B cell (primary cell): ENCODE data around the gene HOXD4. TPM values are rescaled to one million over a fixed set of nuclear protein-coding genes. Genes with fewer than 3 reads are reported as not detected.
A peak's percentile ranks its signal among the peaks of the same experiment; 100 is the strongest.

ENCODE experiments used
- ATAC-seq: fragments of 200-7000 bp; cut with Tn5 transposase; one replicate; pipeline ENCODE4 v1.10.0; 2021; ENCODE audit warnings: low read depth, mild to moderate bottlenecking, moderate number of reproducible peaks, moderate library complexity
- CTCF ChIA-PET: fragments of 350-600 bp; sonication (Branson Sonifier 250); formaldehyde crosslinking; loops from one replicate; lab custom pipeline; 2021; ENCODE audit warnings: antibody characterized with exemption, inconsistent platforms; lab: Charles Lee
- POLR2A ChIA-PET: fragments of 350-600 bp; sonication (Branson Sonifier 250); formaldehyde crosslinking; loops from one replicate; lab custom pipeline; 2021; ENCODE audit warnings: antibody characterized with exemption; lab: Charles Lee
- DNase-seq: peaks from one replicate; pipeline ENCODE4 v3.0.0; 2013
- H2AFZ ChIP-seq: 2 replicates; pipeline ENCODE4 v1.6.1; 2012; ENCODE audit warnings: mild to moderate bottlenecking, low read depth, low read length; ENCODE audit not compliant: insufficient read depth, poor library complexity, severe bottlenecking
- H3K27ac ChIP-seq, 2 donors: 1 replicate in 1 of 2; 2 replicates in 1 of 2; pipeline ENCODE4 v1.5.1; 2012 to 2013; ENCODE audit warnings: low read length in 2 of 2, mild to moderate bottlenecking in 2 of 2, moderate library complexity in 1 of 2
- H3K27me3 ChIP-seq, 4 experiments: fragments of 200-600 bp in 1 of 4; sonication (generic) in 1 of 4; replicated peaks in 1 of 4; 1 replicate in 2 of 4; 2 replicates in 2 of 4; pipeline versions ENCODE4 v1.6.1 to v1.7.0; 2013 to 2016; ENCODE audit warnings: low read length in 3 of 4, mild to moderate bottlenecking in 2 of 4, mixed read lengths in 1 of 4, moderate library complexity in 1 of 4; ENCODE audit not compliant: insufficient read depth in 4 of 4, control insufficient read depth in 3 of 4; ENCODE audit errors: control extremely low read depth in 1 of 4
- H3K36me3 ChIP-seq, 2 experiments: replicated peaks in 1 of 2; 1 replicate in 1 of 2; 2 replicates in 1 of 2; pipeline versions ENCODE4 v1.6.1 to v1.7.1; 2013; ENCODE audit warnings: low read length in 1 of 2; ENCODE audit not compliant: insufficient read depth in 2 of 2, control insufficient read depth in 1 of 2; ENCODE audit errors: control extremely low read depth in 1 of 2, extremely low read depth in 1 of 2
- H3K4me1 ChIP-seq, 2 donors: fragments of 200-600 bp in 1 of 2; sonication (generic) in 1 of 2; 1 replicate in 1 of 2; 2 replicates in 1 of 2; pipeline versions ENCODE4 v1.5.1 to v1.6.1; 2013 to 2017; ENCODE audit warnings: low read length in 2 of 2; ENCODE audit not compliant: control insufficient read depth in 2 of 2, insufficient read depth in 2 of 2
- H3K4me2 ChIP-seq: replicated peaks from 2 replicates; pipeline ENCODE3; 2012; ENCODE audit warnings: mild to moderate bottlenecking, low read depth, low read length; ENCODE audit not compliant: poor library complexity, severe bottlenecking
- H3K4me3 ChIP-seq, 5 experiments: fragments of 200-600 bp in 1 of 5; sonication (generic) in 1 of 5; 1 replicate in 3 of 5; 2 replicates in 2 of 5; pipeline versions ENCODE4 v1.5.1 to v1.7.0; 2011 to 2016; ENCODE audit warnings: low read length in 4 of 5, mild to moderate bottlenecking in 4 of 5, low read depth in 2 of 5, control low read depth in 1 of 5, moderate library complexity in 1 of 5; ENCODE audit not compliant: insufficient read depth in 1 of 5; ENCODE audit errors: control extremely low read depth in 1 of 5, extremely low read depth in 1 of 5
- H3K79me2 ChIP-seq: fragments of 200-600 bp; sonication (generic); one replicate; pipeline ENCODE4 v1.6.0; 2016; ENCODE audit warnings: low read length; ENCODE audit not compliant: control insufficient read depth, insufficient read depth
- H3K9ac ChIP-seq: fragments of 200-600 bp; sonication (generic); 2 replicates; pipeline ENCODE4 v1.6.1; 2017; ENCODE audit warnings: mild to moderate bottlenecking, low read length, moderate library complexity
- H3K9me3 ChIP-seq, 3 donors: one replicate each; pipeline versions ENCODE4 v1.6.1 to v1.7.1; 2013; ENCODE audit warnings: low read length in 2 of 3; ENCODE audit not compliant: control insufficient read depth in 2 of 3, insufficient read depth in 1 of 3; ENCODE audit errors: control extremely low read depth in 1 of 3
- H4K20me1 ChIP-seq: 2 replicates; pipeline ENCODE4 v1.6.0; 2012; ENCODE audit warnings: mild to moderate bottlenecking, low read length; ENCODE audit not compliant: insufficient read depth, control insufficient read depth, poor library complexity, severe bottlenecking
- H3K27ac Mint-ChIP-seq: one replicate; pipeline ENCODE4 v1.8.0; 2021; ENCODE audit warnings: mixed read lengths
- H3K27me3 Mint-ChIP-seq: one replicate; pipeline ENCODE4 v1.8.0; 2021; ENCODE audit warnings: mixed read lengths
- H3K4me1 Mint-ChIP-seq: one replicate; pipeline ENCODE4 v1.8.0; 2021; ENCODE audit warnings: mixed read lengths
- H3K4me3 Mint-ChIP-seq: one replicate; pipeline ENCODE4 v1.8.0; 2021; ENCODE audit warnings: mixed read lengths
- H3K9me3 Mint-ChIP-seq: one replicate; pipeline ENCODE4 v1.8.0; 2022; ENCODE audit warnings: mixed read lengths; ENCODE audit not compliant: insufficient read depth
- EZH2 ChIP-seq: IDR thresholded peaks from 2 replicates; pipeline ENCODE4 v1.6.1; 2012; ENCODE audit warnings: borderline replicate concordance, low read depth, mild to moderate bottlenecking, moderate library complexity, low read length; ENCODE audit not compliant: insufficient read depth, poor library complexity, severe bottlenecking
- WGBS: methylation state at CpG from one replicate; pipeline ENCODE4 v1.1.5; 2013; ENCODE audit warnings: missing lambda C conversion rate; ENCODE audit not compliant: insufficient coverage; 5-methylcytosine and 5-hydroxymethylcytosine counted together
- intact Hi-C: fragments of 100-400 bp; cut with micrococcal nuclease; formaldehyde crosslinking; loops from one replicate; pipeline ENCODE4 v1.10.0; 2022
- polyA plus RNA-seq: library from polyadenylated mRNA; depleted of rRNA; stranded (reverse); fragments of >200 nt; gene quantifications from 2 replicates; pipeline ENCODE4 v1.2.3, GENCODE V29; 2012
- total RNA-seq, 2 donors: library from RNA; stranded (reverse); fragments of 120-200 nt in 1 of 2; gene quantifications; 1 replicate in 1 of 2; 2 replicates in 1 of 2; pipeline versions ENCODE4 v1.2.3 to v1.2.4, GENCODE V29; 2013 to 2022
- TF ChIP-seq, protein P1 (sequence below): fragments of 200-600 bp; IDR thresholded peaks from one replicate; pipeline ENCODE4 v1.8.0; 2022; ENCODE audit warnings: antibody characterized with exemption, mild to moderate bottlenecking

Gene HOXD4
- total and polyA plus RNA-seq, 2 donors (not counting 1 experiment from before 2014, with no cell fraction given), result not detected

GRCh38 chr2:176146645-176147044 lies 4.7 kb upstream of the HOXD4 start:
- CTCF ChIA-PET, result interaction anchor here (0.5 to 0.6 kb wide), 2 partner anchors 190 to 492 kb away, joined by 3 read pairs; no protein-coding TSS in a partner anchor

GRCh38 chr2:176147210-176147799 lies 4.0 kb upstream of the HOXD4 start:
- CTCF ChIA-PET, result interaction anchor here (0.5 to 0.6 kb wide), 2 partner anchors 191 to 491 kb away, joined by 3 read pairs; no protein-coding TSS in a partner anchor
- Histone ChIP-seq H3K4me2 (no peak overlapping the region), H4K20me1 (no peaks in the 10 kb centered on the region), H3K36me3 (no peaks in the 10 kb centered on the region), H3K79me2 (no peaks in the 10 kb centered on the region), H3K4me3 (no peak overlapping the region), H3K9me3 (peaks cover 0 to 22% (median 0%) of the 10 kb centered on the region in 3 donors), H3K27me3 (peaks cover 0 to 91% (median 58%) of the 10 kb centered on the region in 4 experiments), H3K4me1 (peaks cover 0 to 4% of the 10 kb centered on the region in 2 donors), H2AFZ (no peak overlapping the region), H3K27ac (no peak overlapping the region), H3K9ac (no peak overlapping the region)
- H3K4me3 Mint-ChIP-seq, result no peak overlapping the region
- H3K27me3 Mint-ChIP-seq, result peaks cover 74% of the 10 kb centered on the region
- no peak overlapping the region for H3K27ac Mint-ChIP-seq
- no peaks in the 10 kb centered on the region for H3K9me3 Mint-ChIP-seq
- 24% methylated on average over 17 of the region's 32 CpGs for WGBS
- TF ChIP-seq, protein P1, sequence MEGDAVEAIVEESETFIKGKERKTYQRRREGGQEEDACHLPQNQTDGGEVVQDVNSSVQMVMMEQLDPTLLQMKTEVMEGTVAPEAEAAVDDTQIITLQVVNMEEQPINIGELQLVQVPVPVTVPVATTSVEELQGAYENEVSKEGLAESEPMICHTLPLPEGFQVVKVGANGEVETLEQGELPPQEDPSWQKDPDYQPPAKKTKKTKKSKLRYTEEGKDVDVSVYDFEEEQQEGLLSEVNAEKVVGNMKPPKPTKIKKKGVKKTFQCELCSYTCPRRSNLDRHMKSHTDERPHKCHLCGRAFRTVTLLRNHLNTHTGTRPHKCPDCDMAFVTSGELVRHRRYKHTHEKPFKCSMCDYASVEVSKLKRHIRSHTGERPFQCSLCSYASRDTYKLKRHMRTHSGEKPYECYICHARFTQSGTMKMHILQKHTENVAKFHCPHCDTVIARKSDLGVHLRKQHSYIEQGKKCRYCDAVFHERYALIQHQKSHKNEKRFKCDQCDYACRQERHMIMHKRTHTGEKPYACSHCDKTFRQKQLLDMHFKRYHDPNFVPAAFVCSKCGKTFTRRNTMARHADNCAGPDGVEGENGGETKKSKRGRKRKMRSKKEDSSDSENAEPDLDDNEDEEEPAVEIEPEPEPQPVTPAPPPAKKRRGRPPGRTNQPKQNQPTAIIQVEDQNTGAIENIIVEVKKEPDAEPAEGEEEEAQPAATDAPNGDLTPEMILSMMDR, result no peak
- no peak for TF ChIP-seq EZH2
- ATAC-seq (no peak), DNase-seq (peak; percentile 2)
- no peaks in the 10 kb centered on the region for H3K4me1 Mint-ChIP-seq
- POLR2A ChIA-PET, result no interaction called here
- intact Hi-C loops, result no loop called here

More at GRCh38 chr2:176146645-176147044, 4.7 kb upstream of the HOXD4 start:
- peaks cover 0 to 4% of the 10 kb centered on the region in 2 donors for H3K4me1 ChIP-seq
- no peak overlapping the region for H3K4me2 ChIP-seq
- H2AFZ ChIP-seq, result no peak overlapping the region
- DNase-seq, result peak; percentile 1
- H3K9ac ChIP-seq, result no peak overlapping the region
- POLR2A ChIA-PET, result no interaction called here
- H3K4me1 Mint-ChIP-seq, result no peaks in the 10 kb centered on the region
- peaks cover 0 to 92% (median 60%) of the 10 kb centered on the region in 4 experiments for H3K27me3 ChIP-seq
- intact Hi-C loops, result no loop called here
- no peak for ATAC-seq
- H3K36me3 ChIP-seq, result no peaks in the 10 kb centered on the region
- TF ChIP-seq EZH2, result no peak
- TF ChIP-seq, protein P1, result no peak
- H3K79me2 ChIP-seq, result no peaks in the 10 kb centered on the region
- H3K4me3 Mint-ChIP-seq, result no peak overlapping the region
- H3K9me3 ChIP-seq, result peaks cover 0 to 19% (median 0%) of the 10 kb centered on the region in 3 donors
- no peak overlapping the region for H3K27ac ChIP-seq
- H4K20me1 ChIP-seq, result no peaks in the 10 kb centered on the region
- peaks cover 79% of the 10 kb centered on the region for H3K27me3 Mint-ChIP-seq
- no peaks in the 10 kb centered on the region for H3K9me3 Mint-ChIP-seq
- H3K27ac Mint-ChIP-seq, result no peak overlapping the region
- no peak overlapping the region for H3K4me3 ChIP-seq
